Thoracic aorta (tissue), 2 donors: ENCODE data around the gene R3HDM1. TPM values are rescaled to one million over a fixed set of nuclear protein-coding genes. Genes with fewer than 3 reads are reported as not detected.

ENCODE experiments used
- ATAC-seq: fragments of 150-250 bp; one replicate; pipeline ENCODE4 v1.8.0; 2017; ENCODE audit warnings: low read depth; ENCODE audit not compliant: insufficient number of reproducible peaks, low FRiP score
- DNase-seq: peaks from one replicate; pipeline ENCODE4 v3.0.0-alpha.2; 2020; ENCODE audit warnings: low spot score
- H3K27ac ChIP-seq, 2 donors: fragments of 200-600 bp; sonication (generic); 1 replicate in 1 of 2; 2 replicates in 1 of 2; pipeline ENCODE4 v1.5.1; 2016; ENCODE audit warnings: mild to moderate bottlenecking in 2 of 2, moderate library complexity in 2 of 2
- H3K27me3 ChIP-seq: fragments of 200-600 bp; sonication (generic); replicated peaks from 2 replicates; pipeline ENCODE4 v1.6.0; 2016; ENCODE audit warnings: mild to moderate bottlenecking; ENCODE audit not compliant: insufficient read depth
- H3K36me3 ChIP-seq: fragments of 200-600 bp; sonication (generic); one replicate; pipeline ENCODE4 v1.5.1; 2016
- H3K4me1 ChIP-seq, 2 donors: fragments of 200-600 bp; sonication (generic); 1 replicate in 1 of 2; 2 replicates in 1 of 2; pipeline versions ENCODE4 v1.5.1 to v1.6.0; 2016; ENCODE audit warnings: low read depth in 2 of 2, mild to moderate bottlenecking in 1 of 2; ENCODE audit not compliant: control insufficient read depth in 1 of 2
- H3K4me3 ChIP-seq: fragments of 200-600 bp; sonication (generic); 2 replicates; pipeline ENCODE4 v1.5.1; 2016; ENCODE audit warnings: mild to moderate bottlenecking
- H3K9me3 ChIP-seq: fragments of 200-600 bp; sonication (generic); 2 replicates; pipeline ENCODE4 v1.5.1; 2016
- CTCF ChIP-seq: fragments of 200-600 bp; sonication (generic); IDR thresholded peaks from one replicate; pipeline ENCODE4 v1.5.1; 2019; ENCODE audit warnings: antibody characterized with exemption
- total RNA-seq, 2 donors: library from RNA; depleted of rRNA; stranded (reverse); fragments of >200 nt; gene quantifications; one replicate each; pipeline versions ENCODE4 v1.1.0 to v1.2.3, GENCODE V29; 2016

The R3HDM1 gene
- total RNA-seq, 2 donors from 2014 or later: 29.8 to 76.6 TPM

- Histone ChIP-seq H3K4me3 (no peak overlapping the region), H3K36me3 (peaks cover 5% of the 10 kb centered on the region), H3K9me3 (no peaks in the 10 kb centered on the region), H3K4me1 (peaks cover 13 to 24% of the 10 kb centered on the region in 2 donors), H3K27me3 (no peaks in the 10 kb centered on the region), H3K27ac (no peak overlapping the region)
- ATAC-seq (no peak), DNase-seq (no peak)
- TF ChIP-seq CTCF: no peak
Measured at GRCh38 chr2:135744760-135745314, 213.6 kb downstream of the R3HDM1 start.

GRCh38 chr2:135745545-135745944 lies 214.3 kb downstream of the R3HDM1 start:
- ATAC-seq: no peak
- H3K27ac ChIP-seq: no peak overlapping the region

GRCh38 chr2:135755573-135755972 lies 224.3 kb downstream of the R3HDM1 start:
- Histone ChIP-seq H3K4me3 (no peak overlapping the region), H3K36me3 (peaks cover 59% of the 10 kb centered on the region)
- DNase-seq: no peak

More at GRCh38 chr2:135745545-135745944, 214.3 kb downstream of the R3HDM1 start:
- H3K4me3 ChIP-seq: no peak overlapping the region
- no peaks in the 10 kb centered on the region for H3K27me3 ChIP-seq
- DNase-seq: no peak
- TF ChIP-seq CTCF: no peak
- peaks cover 13 to 24% of the 10 kb centered on the region in 2 donors for H3K4me1 ChIP-seq
- H3K36me3 ChIP-seq: peaks cover 8% of the 10 kb centered on the region
- no peaks in the 10 kb centered on the region for H3K9me3 ChIP-seq

GRCh38 chr2:135756692-135757091 lies 225.4 kb downstream of the R3HDM1 start:
- Histone ChIP-seq H3K9me3 (peaks cover 3% of the 10 kb centered on the region), H3K36me3 (peaks cover 62% of the 10 kb centered on the region), H3K27ac (no peak overlapping the region), H3K4me3 (no peak overlapping the region), H3K27me3 (no peaks in the 10 kb centered on the region), H3K4me1 (no peaks in the 10 kb centered on the region)
- DNase-seq (no peak), ATAC-seq (no peak)
- no peak for TF ChIP-seq CTCF

More at GRCh38 chr2:135755573-135755972, 224.3 kb downstream of the R3HDM1 start:
- H3K4me1 ChIP-seq: no peaks in the 10 kb centered on the region
- no peak overlapping the region for H3K27ac ChIP-seq
- no peak for ATAC-seq
- peaks cover 3% of the 10 kb centered on the region for H3K9me3 ChIP-seq
- H3K27me3 ChIP-seq: no peaks in the 10 kb centered on the region
- TF ChIP-seq CTCF: no peak

GRCh38 chr2:135762022-135762421 lies 230.7 kb downstream of the R3HDM1 start:
- no peak for TF ChIP-seq CTCF
- H3K27ac ChIP-seq: no peak overlapping the region
- no peak for ATAC-seq
- peaks cover 3% of the 10 kb centered on the region for H3K9me3 ChIP-seq
- no peaks in the 10 kb centered on the region for H3K4me1 ChIP-seq
- H3K36me3 ChIP-seq: peaks cover 50% of the 10 kb centered on the region
- H3K4me3 ChIP-seq: no peak overlapping the region
- no peak for DNase-seq
- no peaks in the 10 kb centered on the region for H3K27me3 ChIP-seq
